HEK293T (cell line): ENCODE measurements around the gene TLR6.

ENCODE experiments used
- CTCF ChIA-PET: fragments of 350-600 bp; formaldehyde crosslinking; extraction: SDS; loops from one replicate; lab custom pipeline; 2021; ENCODE audit warnings: antibody characterized with exemption, inconsistent platforms; lab: Yijun Ruan, JAX
- POLR2A ChIA-PET: fragments of 350-600 bp; formaldehyde crosslinking; extraction: SDS; loops from one replicate; lab custom pipeline; 2020; ENCODE audit warnings: antibody characterized with exemption, inconsistent platforms; lab: Yijun Ruan, JAX
- DNase-seq: peaks from one replicate; pipeline ENCODE4 v3.0.0; 2012; ENCODE audit warnings: mixed read lengths; ENCODE audit errors: extremely low spot score
- ARNT ChIP-seq: fragments of 450-650 bp; IDR thresholded peaks from 2 replicates; pipeline ENCODE4 v1.6.1; 2017; ENCODE audit warnings: mild to moderate bottlenecking
- BHLHE40 ChIP-seq: fragments of 450-650 bp; IDR thresholded peaks from 2 replicates; pipeline ENCODE4 v1.6.1; 2016; ENCODE audit warnings: mild to moderate bottlenecking, moderate library complexity, borderline replicate concordance
- CTBP1 ChIP-seq: fragments of 450-650 bp; IDR thresholded peaks from 2 replicates; pipeline ENCODE4 v1.6.1; 2016; ENCODE audit warnings: borderline replicate concordance
- ELF4 ChIP-seq: fragments of 450-650 bp; IDR thresholded peaks from 2 replicates; pipeline ENCODE4 v1.6.1; 2017; ENCODE audit warnings: antibody characterized with exemption
- FOXA1 ChIP-seq: fragments of 450-650 bp; IDR thresholded peaks from 2 replicates; pipeline ENCODE4 v1.6.1; 2016; ENCODE audit warnings: mild to moderate bottlenecking
- FOXK2 ChIP-seq: fragments of 450-650 bp; IDR thresholded peaks from 2 replicates; pipeline ENCODE4 v1.6.1; 2016; ENCODE audit warnings: mild to moderate bottlenecking
- FOXM1 ChIP-seq: fragments of 450-650 bp; IDR thresholded peaks from 2 replicates; pipeline ENCODE4 v1.6.1; 2017; ENCODE audit warnings: mild to moderate bottlenecking, borderline replicate concordance
- HDGF ChIP-seq: fragments of 450-650 bp; IDR thresholded peaks from 2 replicates; pipeline ENCODE4 v1.6.1; 2017; ENCODE audit warnings: antibody characterized with exemption, borderline replicate concordance
- L3MBTL2 ChIP-seq: fragments of 450-650 bp; conservative IDR thresholded peaks from 2 replicates; pipeline ENCODE4 v1.6.1; 2016; ENCODE audit warnings: mild to moderate bottlenecking
- LEF1 ChIP-seq: fragments of 450-650 bp; IDR thresholded peaks from 2 replicates; pipeline ENCODE4 v1.6.1; 2017; ENCODE audit warnings: mild to moderate bottlenecking, borderline replicate concordance
- NFRKB ChIP-seq: fragments of 450-650 bp; IDR thresholded peaks from 2 replicates; pipeline ENCODE4 v1.6.1; 2016; ENCODE audit warnings: mild to moderate bottlenecking, moderate library complexity
- SP1 ChIP-seq: fragments of 450-650 bp; IDR thresholded peaks from 2 replicates; pipeline ENCODE4 v1.6.1; 2017
- SUZ12 ChIP-seq: fragments of 450-650 bp; IDR thresholded peaks from 2 replicates; pipeline ENCODE4 v1.6.1; 2016; ENCODE audit warnings: mild to moderate bottlenecking
- TARDBP ChIP-seq: fragments of 450-650 bp; IDR thresholded peaks from 2 replicates; pipeline ENCODE4 v1.6.1; 2016
- ZNF384 ChIP-seq: fragments of 450-650 bp; IDR thresholded peaks from 2 replicates; pipeline ENCODE4 v1.6.1; 2016
- TF ChIP-seq, protein P1 (sequence below): fragments of 450-650 bp; IDR thresholded peaks from 2 replicates; pipeline ENCODE4 v1.6.1; 2016

Gene TLR6

DNA sequence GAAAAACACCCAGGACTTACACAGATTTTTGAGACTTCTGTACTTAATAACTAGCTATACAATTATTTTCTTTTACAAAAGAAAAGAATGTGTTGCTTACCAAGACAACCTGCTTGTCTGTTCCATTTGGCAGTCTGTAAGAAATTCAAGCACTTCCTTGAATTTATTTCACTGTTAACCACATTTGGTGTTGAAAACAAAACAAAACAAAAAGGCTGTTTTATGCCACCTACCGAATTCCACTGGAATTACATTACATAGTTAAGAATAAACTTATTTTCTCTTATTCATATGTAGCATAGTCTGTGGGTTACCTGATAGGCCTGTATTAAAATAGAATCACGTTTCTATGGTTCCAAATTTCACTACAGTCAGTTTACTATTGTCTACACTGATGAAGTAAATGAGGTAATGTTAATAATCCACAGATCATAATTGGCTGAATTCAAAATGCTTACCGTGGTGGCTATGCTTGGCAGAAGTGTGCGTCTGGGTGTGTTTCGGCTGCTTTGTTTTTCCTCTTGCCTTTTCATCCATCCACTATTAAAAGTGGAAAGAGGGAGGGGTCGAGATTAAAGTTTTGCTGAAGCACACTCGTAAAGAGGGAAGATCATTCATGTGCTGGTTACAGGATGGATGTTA lies 51.8 kb downstream of the TLR6 start, which contains the start of gene TLR1:
Gene TLR1, minus strand, starts transcription at position 138 of the 642 bp plus-strand sequence. CDS start 5,960 bp downstream, outside the sequence.
- POLR2A ChIA-PET, result no interaction called here

DNA sequence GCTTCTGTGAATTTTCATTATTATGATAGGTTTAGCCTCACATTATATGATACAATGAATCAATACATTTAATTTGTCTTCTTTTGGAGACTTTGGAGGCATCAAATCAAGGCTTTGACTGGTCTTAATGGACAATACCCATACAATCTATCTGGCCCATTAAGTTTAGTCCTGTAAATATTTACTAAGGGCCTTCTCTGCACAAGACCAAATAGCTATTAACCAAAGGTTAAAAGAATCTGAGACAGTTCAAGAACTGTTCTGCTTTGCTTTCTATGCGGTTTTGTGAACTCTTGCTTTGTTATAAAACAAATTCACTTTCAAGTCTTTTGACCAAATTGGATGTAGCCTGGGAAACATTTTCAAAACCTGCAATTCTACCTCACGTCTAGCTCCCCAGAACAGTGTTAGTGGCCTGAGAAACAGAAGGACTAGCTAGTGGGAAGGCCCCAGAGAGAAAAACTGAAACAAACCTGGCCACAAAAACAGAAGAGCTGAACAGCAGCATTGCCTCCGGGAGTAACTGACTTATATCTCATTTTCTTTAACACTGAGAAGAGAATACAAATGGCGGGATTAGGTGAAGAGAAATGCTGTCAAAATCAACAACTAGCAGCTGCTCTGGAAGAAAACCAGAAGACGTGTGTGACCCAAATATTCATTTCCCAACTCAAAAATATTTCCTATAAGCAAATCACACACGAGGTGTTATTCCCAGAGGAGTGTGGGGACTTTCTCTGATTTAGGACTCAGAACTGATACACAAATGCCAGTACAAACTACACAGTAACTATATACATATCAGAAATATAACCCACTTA lies 52.6 kb downstream of the TLR6 start:
- TF ChIP-seq ELF4, result no peak
- no peak for TF ChIP-seq NFRKB
- no peak for TF ChIP-seq ARNT
- TF ChIP-seq SUZ12, result no peak
- TF ChIP-seq FOXK2, result no peak
- TF ChIP-seq, protein P1, sequence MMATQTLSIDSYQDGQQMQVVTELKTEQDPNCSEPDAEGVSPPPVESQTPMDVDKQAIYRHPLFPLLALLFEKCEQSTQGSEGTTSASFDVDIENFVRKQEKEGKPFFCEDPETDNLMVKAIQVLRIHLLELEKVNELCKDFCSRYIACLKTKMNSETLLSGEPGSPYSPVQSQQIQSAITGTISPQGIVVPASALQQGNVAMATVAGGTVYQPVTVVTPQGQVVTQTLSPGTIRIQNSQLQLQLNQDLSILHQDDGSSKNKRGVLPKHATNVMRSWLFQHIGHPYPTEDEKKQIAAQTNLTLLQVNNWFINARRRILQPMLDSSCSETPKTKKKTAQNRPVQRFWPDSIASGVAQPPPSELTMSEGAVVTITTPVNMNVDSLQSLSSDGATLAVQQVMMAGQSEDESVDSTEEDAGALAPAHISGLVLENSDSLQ, result no peak
- no peak for TF ChIP-seq FOXA1
- TF ChIP-seq BHLHE40, result no peak
- no peak for TF ChIP-seq SP1
- TF ChIP-seq L3MBTL2, result no peak
- POLR2A ChIA-PET, result no interaction called here
- DNase-seq, result no peak
- CTCF ChIA-PET, result interaction anchor here (0.6 to 3.0 kb wide), 6 partner anchors 9 to 886 kb away, joined by 3 to 17 read pairs (median 4); no protein-coding TSS in a partner anchor

More for the DNA sequence above, 51.8 kb downstream of the TLR6 start, which contains the start of gene TLR1:
- CTCF ChIA-PET, result interaction anchor here (0.5 to 3.0 kb wide), 7 partner anchors 10 to 887 kb away, joined by 3 to 17 read pairs (median 4); no protein-coding TSS in a partner anchor
- no peak for DNase-seq
- TF ChIP-seq FOXA1 (no peak), ZNF384 (no peak), NFRKB (no peak), L3MBTL2 (no peak), ELF4 (no peak), BHLHE40 (no peak), HDGF (no peak), LEF1 (no peak), FOXM1 (no peak), TARDBP (no peak), CTBP1 (no peak), SP1 (no peak), FOXK2 (no peak), ARNT (no peak)
- TF ChIP-seq, protein P1, result no peak

DNA sequence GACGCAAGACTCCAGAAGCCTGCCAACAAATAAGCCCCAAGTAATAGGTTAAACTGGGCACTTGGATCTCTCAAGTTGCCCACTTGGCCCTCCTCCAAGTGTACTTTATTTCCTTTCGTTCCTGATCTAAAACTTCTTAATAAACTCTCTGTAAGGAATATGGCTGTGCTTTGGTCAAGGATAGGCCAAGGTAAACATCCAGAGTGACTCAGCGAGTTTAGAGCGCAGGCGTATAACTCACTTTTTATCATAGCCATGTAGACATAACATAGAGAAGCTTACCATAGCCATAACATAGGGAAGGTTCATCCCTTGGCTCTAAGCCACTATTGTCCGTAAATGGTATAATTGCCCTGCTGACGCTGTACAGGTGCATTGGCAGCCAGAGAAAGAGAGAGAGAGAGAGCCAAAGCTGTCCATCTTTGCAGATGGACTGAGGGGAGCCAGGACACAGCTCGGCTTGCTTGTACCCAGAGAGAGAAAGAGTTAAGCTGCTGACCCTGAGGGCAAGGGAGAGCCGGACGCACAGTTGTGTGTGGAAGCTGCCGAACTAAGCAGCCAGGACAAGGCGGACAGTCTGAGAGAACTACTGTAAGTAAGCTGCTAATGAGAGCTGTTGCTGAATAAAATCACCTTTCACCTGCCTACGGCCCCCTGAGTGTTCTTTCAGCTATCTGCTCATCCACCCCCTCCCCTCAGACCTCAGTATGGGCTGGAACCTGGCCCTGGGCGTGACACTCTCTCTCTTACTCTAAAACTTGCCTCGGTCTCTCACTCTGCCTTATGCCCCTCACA lies 53.9 kb downstream of the TLR6 start:
- no peak for DNase-seq
- ChIA-PET POLR2A (no interaction called here), CTCF (no interaction called here)
- no peak for TF ChIP-seq HDGF
- no peak for TF ChIP-seq ELF4
- TF ChIP-seq FOXK2, result no peak
- TF ChIP-seq ZNF384, result no peak
- no peak for TF ChIP-seq SP1
- TF ChIP-seq CTBP1, result no peak
- TF ChIP-seq ARNT, result no peak

DNA sequence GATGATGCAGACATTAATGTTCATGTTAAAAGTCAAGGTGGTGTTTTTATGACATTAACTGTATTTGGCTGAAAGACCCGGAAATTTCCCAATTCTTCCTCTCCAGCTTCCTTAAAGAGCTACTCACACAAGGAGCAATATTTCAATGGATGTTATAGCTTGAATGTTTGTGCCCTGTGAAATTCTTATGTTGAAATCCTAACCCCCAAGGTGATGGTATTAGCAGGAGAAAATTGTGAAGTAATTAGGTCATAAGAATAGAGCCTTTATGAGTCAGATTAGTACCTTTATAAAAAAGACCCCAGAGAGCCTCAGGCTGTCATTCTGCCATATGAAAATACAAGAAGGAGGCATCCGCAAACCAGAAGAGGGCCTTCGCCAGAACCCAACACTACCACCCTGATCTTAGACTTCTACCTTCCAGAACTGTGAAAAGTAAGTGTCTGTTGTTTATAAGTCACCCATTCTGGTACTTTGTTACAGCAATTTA lies 55.6 kb downstream of the TLR6 start:
- no peak for TF ChIP-seq L3MBTL2
- DNase-seq, result no peak
- POLR2A ChIA-PET, result no interaction called here
- CTCF ChIA-PET, result interaction anchor here (0.9 kb wide), 1 partner anchor 19 kb away, joined by 3 read pairs; the partner anchor contains the start of gene TLR10

DNA sequence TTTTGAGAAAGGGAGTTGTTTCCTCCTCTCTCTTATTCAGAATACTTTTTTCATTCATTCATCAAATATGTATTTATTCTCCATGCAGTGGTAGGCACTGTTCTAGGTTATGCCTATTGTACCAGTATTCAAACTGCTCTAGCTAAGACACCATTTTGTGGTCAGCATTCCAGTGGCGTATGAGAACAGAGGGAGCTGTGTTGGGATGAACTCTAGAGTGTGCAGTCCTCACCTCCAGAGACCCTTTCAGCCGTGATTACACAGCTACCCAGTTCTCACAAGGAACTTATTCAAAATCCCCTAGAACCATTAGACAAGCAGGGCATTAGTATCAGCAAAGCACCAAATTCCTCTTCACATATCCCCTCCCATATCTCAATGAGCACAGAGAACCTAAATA lies 56.3 kb downstream of the TLR6 start:
- ChIA-PET CTCF (interaction anchor here (0.9 kb wide), 1 partner anchor 18 kb away, joined by 3 read pairs; the partner anchor contains the start of gene TLR10), POLR2A (no interaction called here)
- no peak for DNase-seq
- no peak for TF ChIP-seq FOXM1
- TF ChIP-seq FOXK2, result no peak
- TF ChIP-seq SUZ12, result no peak
- no peak for TF ChIP-seq ELF4

DNA sequence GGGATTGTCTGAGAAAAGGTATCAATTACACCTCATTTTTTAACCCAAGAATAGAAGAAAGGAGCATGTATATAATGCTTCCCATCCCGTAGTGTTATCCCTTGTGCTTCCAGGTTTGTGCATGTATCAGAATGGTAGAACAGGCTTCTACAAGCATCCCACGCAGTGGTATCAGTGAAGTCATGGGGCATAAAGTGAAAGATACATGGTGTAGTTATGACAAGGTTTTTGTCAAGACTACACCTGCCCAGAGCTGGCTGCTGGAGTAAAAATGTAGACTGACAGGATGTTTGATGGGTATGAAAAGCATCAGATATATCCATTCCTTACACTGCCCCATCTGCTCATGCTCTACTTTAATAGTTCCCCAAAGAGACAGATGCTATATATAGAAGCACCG lies 61.5 kb downstream of the TLR6 start:
- no peak for TF ChIP-seq ZNF384
- TF ChIP-seq ARNT, result no peak
- TF ChIP-seq SUZ12, result no peak
- no peak for TF ChIP-seq SP1
- no peak for TF ChIP-seq LEF1
- TF ChIP-seq FOXM1, result no peak
- no peak for TF ChIP-seq TARDBP
- no peak for TF ChIP-seq L3MBTL2
- no peak for TF ChIP-seq FOXA1
- TF ChIP-seq CTBP1, result no peak
- no peak for TF ChIP-seq NFRKB
- no peak for TF ChIP-seq FOXK2
- no peak for TF ChIP-seq HDGF
- no peak for DNase-seq
- POLR2A ChIA-PET, result no interaction called here
- CTCF ChIA-PET, result interaction anchor here (0.8 kb wide), 1 partner anchor 9 kb away, joined by 4 read pairs; no protein-coding TSS in a partner anchor
